ENCODE data around the gene CEACAM19. TPM values are rescaled to one million over a fixed set of nuclear protein-coding genes. Genes with fewer than 3 reads are reported as not detected.

CEACAM19 gene
- total and polyA plus RNA-seq, 2 of the 4 experiments (the other 2 are of a cell fraction) = 0.72 to 9.3 TPM

GRCh38 chr19:44680536-44680935, 9.3 kb downstream of the CEACAM19 start:
- H2BK120ac ChIP-seq (ENCODE audit: low read depth, low read length) = no peak overlapping the region
- no peak overlapping the region for H4K8ac ChIP-seq (ENCODE audit: low read depth in 2 of 2, low read length in 2 of 2)
- no peak overlapping the region for H2BK5ac ChIP-seq (ENCODE audit: low read depth, low read length, poor library complexity, severe bottlenecking)
- H3K36me3 ChIP-seq (ENCODE audit: control insufficient read depth, insufficient read depth, low read length) = peaks cover 18% of the 10 kb centered on the region; the same call in 1 of the 2 replicates
- no peak overlapping the region for H3K9ac ChIP-seq (ENCODE audit: low read depth, low read length)
- ChIA-PET POLR2A (ENCODE audit: unreplicated experiment) (no interaction called here), CTCF (no interaction called here)
- H3K9me1 ChIP-seq (ENCODE audit: insufficient read depth, low read length) = peaks cover 4% of the 10 kb centered on the region; the same call in 1 of the 2 replicates
- in situ Hi-C loops (cut with MboI; ENCODE audit: low sequenced_read_pairs) (loop anchor here (10.0 kb wide), 1 partner anchor 274 kb away; the partner anchor contains the start of gene CLPTM1), intact Hi-C loops (cut with micrococcal nuclease) (no loop called here), dilution Hi-C loops (cut with HindIII; ENCODE audit: low sequenced_read_pairs, unreplicated experiment) (no loop called here)
- no peak overlapping the region for H3K14ac ChIP-seq (replicated peaks; ENCODE audit: low read depth, low read length)
- H2AFZ ChIP-seq (replicated peaks; ENCODE audit: low read length, poor library complexity) = no peak overlapping the region
- ATAC-seq (ENCODE audit: low read depth) = no peak
- H2AK9ac ChIP-seq (replicated peaks; ENCODE audit: low read depth, low read length, poor library complexity) = no peak overlapping the region
- no TSS peak for BruUV-seq (replicated peaks)
- H3K18ac ChIP-seq (ENCODE audit: low read depth, low read length) = no peak overlapping the region
- H3K4ac ChIP-seq (ENCODE audit: low read depth, low read length) = no peak overlapping the region
- no peak overlapping the region for H2BK15ac ChIP-seq (ENCODE audit: low read depth, low read length)
- H2BK20ac ChIP-seq (ENCODE audit: low read depth, low read length) = no peak overlapping the region
- no peak overlapping the region for H3K56ac ChIP-seq (ENCODE audit: extremely low read depth, insufficient read depth, low read length)
- no peak overlapping the region for H2AK5ac ChIP-seq (ENCODE audit: low read depth, low read length)
- H3K79me1 ChIP-seq (ENCODE audit: low read depth in 1 of 2, low read length in 2 of 2) = no peaks in the 10 kb centered on the region
- H3K9me3 ChIP-seq (ENCODE audit: control insufficient read depth, insufficient read depth, low read length) = 0 out of 2 replicates have a peak, but pooled peaks cover 2% of the 10 kb centered on the region
- no peak overlapping the region for H3K4me3 ChIP-seq (ENCODE audit: insufficient read depth, low read depth, low read length)
- no peaks in the 10 kb centered on the region for H4K20me1 ChIP-seq (ENCODE audit: insufficient read depth, low read length)
- no peak overlapping the region for H4K91ac ChIP-seq (ENCODE audit: insufficient read depth, low read depth, low read length)
- H3K27ac ChIP-seq (ENCODE audit: insufficient read depth, low read length) = no peak overlapping the region
- TF ChIP-seq CEBPB (IDR thresholded peaks at IDR 0.05; ENCODE audit: low read depth, low read length) = no peak
- TF ChIP-seq RCOR1 (IDR thresholded peaks at IDR 0.05; ENCODE audit: insufficient replicate concordance, low read length) = no peak
- no peak for TF ChIP-seq CTCF (conservative IDR thresholded peaks at IDR 0.05; ENCODE audit: low read depth, low read length)
- TF ChIP-seq RFX5 (IDR thresholded peaks at IDR 0.05; ENCODE audit: low read depth, low read length) = no peak
- no peak for TF ChIP-seq BHLHE40 (IDR thresholded peaks at IDR 0.05; ENCODE audit: low read depth, low read length)
- TF ChIP-seq ELK1 (IDR thresholded peaks at IDR 0.05; ENCODE audit: borderline replicate concordance, low read depth, low read length) = no peak
- TF ChIP-seq RAD21 (IDR thresholded peaks at IDR 0.05; ENCODE audit: low read length) = no peak
- TF ChIP-seq POLR2A (IDR thresholded peaks at IDR 0.05; ENCODE audit: low read depth, low read length) = no peak
- no peak for TF ChIP-seq MAFK (IDR thresholded peaks at IDR 0.05; ENCODE audit: low read depth, low read length)
- TF ChIP-seq MAZ (IDR thresholded peaks at IDR 0.05; ENCODE audit: borderline replicate concordance, low read depth, low read length) = no peak
- H3K27me3 ChIP-seq (ENCODE audit: control insufficient read depth, insufficient read depth, low read length) = no peaks in the 10 kb centered on the region
- H3K4me1 ChIP-seq (ENCODE audit: control insufficient read depth, insufficient read depth, low read length) = peaks cover 5% of the 10 kb centered on the region
- no peak for DNase-seq
- H4K5ac ChIP-seq (ENCODE audit: low read depth, low read length) = no peak overlapping the region
- no peak overlapping the region for H3K4me2 ChIP-seq (ENCODE audit: low read depth, low read length)
- no peak overlapping the region for H3K23ac ChIP-seq (ENCODE audit: low read depth, low read length)

All from IMR-90 (cell line).